GM21367 (cell line): ENCODE measurements around the gene FBRSL1.

Source experiments
- ATAC-seq: cut with Tn5 transposase; IDR thresholded peaks from one replicate; pipeline ENCODE4 v1.9.1; 2021; ENCODE audit not compliant: unreplicated experiment

The FBRSL1 gene

DNA sequence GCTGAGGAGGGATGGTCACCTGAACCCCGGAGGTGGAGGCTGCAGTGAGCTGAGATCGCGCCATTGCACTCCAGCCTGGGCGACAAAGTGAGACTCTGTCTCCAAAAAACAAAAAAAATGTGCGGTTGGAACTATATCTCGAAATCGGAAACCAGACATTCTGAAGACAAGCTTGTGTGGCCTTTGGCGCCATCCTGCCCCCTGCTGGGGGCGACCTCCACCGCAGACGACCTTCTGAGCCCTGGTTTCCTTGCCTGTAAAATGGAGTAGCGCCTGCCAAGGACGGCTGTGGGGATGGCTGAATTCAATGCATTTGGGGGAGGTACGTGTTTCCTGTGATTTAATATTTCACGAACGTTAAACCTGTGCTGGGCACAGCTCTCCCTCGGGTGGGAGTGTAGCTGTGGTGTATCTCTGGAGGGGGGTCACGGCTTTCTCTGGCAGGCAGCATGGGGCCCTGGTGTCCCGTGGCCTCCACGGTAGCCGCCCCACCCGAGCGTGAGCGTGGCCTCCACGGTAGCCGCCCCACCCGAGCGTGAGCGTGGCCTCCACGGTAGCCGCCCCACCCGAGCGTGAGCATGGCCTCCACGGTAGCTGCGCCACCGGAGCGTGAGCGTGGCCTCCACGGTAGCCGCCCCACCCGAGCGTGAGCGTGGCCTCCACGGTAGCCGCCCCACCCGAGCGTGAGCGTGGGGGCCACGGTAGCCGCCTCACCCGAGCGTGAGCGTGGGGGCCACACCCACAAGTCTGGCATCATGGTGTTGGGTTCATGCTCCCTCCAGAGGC is 65.1 kb downstream of the FBRSL1 start:
- no peak for ATAC-seq

DNA sequence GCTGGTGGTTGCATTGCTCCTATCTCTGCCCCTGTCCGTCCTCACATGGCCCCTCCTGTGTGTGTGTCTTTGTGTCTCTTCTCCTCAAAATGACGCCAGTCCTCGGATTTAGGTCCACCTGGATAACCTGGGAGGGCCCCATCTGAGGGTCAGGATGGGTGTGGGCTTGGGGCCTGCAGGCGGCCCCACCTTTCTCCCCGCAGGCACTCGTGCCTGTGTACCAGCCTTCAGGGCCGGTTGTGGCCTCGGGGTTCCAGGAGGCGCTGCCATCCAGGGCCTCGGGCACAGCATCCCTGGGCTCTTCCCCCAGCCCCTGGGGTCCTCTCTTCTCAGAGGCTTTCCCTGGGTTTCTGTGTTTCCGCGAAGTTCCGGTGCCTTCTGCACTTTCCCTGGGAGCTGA is 65.7 kb downstream of the FBRSL1 start:
- no peak for ATAC-seq

DNA sequence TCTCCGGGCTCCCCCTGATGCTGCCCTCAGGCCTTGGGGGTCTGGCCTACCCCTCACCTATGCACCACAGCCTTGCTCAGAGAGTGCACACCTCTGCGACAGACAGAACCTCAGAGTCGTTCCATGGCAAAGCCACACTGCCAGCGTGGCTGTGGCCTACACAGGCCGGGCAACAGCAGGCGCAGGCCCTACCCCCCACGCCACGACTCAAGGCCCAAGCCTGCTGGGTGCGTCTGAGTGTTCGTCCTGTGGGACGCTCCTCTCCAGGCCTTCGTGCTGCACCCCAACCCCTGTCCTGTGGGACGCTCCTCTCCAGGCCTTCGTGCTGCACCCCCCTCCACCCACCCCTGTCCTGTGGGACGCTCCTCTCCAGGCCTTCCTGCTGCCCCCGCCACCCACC is 66.3 kb downstream of the FBRSL1 start:
- no peak for ATAC-seq

DNA sequence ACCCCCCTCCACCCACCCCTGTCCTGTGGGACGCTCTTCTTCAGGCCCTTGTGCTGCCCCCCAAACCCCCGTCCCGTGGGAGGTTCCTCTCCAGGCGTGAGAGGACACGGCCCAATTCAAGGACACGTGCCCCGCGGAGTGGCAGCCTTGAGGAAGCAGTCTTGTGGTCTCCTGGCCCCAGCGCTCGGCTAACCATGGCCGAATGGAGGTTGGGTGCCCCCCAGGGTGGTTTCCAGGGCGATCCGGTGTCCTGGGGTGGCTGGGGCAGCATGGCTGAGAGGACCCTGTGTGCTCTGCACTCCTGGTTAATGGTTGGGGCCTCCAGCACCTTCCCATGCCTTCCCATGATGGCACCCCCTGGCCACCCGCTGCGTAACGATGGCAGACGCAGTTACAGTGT is 66.8 kb downstream of the FBRSL1 start:
- no peak for ATAC-seq

GRCh38 chr12:132557291-132558015 is 67.5 kb downstream of the FBRSL1 start:
- no peak for ATAC-seq

DNA sequence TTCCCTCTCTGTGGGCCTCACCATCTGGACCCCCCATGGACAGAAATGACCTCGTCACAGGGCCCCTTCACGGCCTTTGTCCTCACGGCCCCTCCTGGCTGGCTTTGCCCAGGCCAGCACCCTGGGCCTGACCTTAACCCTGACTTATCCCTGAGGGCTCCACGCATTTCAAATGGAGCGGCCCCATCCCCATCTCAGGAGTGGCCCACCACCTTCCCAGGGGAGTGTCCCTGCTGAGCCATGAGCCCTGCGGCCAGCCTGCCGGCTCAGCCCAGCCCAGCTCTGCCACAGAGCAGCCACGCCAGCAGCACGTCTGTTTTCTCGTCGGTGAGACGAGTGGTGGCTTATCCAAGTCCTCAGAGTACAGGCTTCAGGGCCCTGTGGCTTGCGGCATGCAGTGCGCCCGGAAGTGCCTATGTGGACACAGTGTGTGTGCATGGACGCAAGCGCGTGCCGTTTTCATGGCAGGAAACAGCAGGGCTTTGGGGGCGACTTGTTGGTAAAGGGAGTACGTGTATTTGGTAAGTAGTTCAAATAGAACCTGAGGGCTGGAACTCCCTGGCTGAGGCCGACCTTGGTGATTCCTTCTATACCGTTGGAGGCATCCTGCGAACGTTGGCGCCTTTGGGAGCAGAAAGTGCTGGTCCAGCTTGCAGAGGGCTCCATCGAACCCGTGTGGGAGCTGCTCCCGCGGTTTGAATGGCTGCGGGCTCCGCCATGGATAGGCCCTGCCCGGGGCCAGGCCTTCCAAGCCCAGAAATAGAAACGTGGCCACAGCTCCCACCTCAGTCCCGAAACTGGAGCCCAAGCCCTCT is 68.3 kb downstream of the FBRSL1 start:
- ATAC-seq = no peak

DNA sequence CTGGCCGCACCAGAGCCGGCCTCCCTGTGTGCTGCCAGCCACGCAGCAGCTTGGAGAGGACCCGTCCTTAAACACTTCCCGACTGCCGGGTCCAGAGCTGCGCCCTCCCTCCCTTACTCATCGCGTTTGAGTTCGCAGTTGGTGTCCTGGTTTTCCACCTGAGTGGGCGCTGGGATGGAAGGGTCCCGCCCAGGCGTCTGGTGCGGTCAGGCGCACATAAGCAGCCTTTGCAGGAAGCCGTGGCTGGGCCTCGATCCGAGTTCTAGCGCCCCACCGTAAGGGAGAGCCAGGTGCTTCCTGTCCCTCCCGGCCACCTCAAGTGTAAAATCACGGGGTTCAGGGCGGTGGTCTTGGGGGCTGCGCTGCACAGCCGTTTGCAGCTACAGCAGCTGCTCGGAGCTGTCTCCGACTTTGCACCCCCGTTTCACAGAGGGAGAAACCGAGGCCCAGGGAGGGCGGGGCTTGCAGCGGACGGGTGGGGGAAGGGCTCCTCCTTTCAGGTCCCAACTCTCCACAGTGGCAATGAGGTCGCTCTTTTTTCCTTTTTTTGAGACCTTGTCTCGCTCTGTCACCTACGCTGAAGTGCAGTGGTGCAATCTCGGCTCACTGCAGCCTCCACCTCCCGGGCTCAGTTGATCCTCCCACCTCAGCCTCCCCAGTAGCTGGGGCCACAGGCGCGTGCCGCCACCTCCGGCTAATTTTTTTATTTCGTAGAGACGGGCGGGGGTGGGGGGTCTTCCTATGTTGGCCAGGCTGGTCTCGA is 69.1 kb downstream of the FBRSL1 start:
- no peak for ATAC-seq

DNA sequence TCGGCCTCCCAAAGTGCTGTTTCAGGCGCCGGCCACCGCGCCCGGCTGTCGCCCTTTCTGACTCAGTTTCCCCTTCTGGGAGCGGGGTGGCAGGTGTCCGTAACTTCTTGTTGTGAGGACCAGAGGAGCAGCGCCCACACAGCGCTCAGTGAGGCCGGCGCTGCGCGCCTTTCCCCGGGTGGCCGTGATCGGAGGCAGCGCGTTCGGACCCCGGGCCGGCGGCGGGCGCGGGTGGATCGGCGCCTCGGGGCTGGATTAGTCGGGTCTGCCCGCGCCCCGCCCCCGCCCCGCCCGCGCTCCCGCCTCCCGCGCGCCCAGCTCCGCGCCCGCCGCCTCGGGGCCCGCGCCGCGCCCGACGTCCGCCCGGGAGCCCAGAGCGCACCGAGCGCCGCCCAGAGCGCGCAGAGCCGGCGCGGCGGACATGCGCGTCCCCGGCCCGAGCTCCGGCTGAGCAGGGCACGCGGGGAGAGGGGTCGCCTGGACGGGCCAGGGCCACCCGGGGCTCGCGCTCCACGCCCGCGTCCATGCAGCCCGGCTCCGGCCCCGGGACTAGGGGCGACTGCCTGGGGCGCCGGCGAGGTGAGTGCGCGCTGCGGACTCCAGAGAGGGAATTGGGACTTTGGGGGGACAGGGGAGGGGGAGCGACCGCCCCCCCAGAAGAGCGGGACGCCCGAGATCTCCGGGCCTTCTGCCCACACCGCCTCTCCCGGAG is 69.9 kb downstream of the FBRSL1 start:
- ATAC-seq = no peak

DNA sequence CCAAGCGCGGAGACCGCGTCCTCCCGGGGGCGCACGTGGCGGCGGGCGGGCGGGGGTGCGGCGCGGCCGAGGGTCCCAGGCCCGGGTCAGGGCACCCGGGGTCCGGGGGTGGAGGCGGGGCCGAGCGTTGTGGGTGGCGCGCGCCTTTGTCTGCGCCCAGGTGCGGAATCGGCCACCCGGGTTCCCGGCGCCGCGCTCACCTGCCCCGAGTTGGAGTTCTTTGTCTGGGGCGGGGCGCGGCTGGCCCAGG is 70.3 kb downstream of the FBRSL1 start:
- no peak for ATAC-seq

DNA sequence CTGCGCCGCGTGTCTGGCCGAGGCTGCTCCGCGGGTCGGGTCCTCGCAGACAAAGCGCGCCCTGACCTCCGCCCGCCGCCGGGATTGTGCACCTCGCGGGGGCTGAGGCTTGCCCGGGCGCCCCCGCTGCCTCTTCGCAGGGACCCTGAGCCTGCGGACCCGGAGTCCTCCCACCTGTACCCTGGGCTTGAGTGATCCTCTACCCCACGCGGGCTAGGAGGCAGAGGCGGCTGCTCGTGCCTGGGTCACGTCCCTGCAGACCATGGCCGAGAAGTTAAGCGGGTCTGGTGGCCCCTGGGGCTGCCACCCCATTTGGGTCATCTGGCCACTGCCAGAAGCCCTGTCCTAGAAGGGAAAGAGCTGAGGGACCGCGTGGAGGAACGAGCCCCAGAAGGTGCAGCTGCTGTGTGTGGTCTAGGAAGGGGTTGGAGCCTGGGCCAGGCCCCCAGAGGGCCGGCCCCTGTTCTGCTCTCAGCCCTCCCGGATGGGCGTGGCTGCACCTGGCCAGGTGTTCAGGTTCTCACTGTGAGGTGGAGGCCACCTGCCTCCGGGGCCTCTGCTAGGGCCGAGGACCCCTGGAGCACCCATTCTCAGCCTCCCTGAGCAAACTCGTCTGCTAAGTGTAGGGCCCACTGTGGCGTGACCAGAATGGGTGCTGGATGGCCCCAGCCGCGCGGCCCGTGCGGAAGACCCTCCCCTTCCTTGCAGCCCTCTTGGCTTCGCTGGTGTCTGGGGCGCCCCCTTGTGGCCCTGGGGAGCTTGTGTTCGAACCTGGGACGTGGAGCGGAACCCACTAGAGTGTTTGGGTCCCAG is 70.9 kb downstream of the FBRSL1 start:
- ATAC-seq = no peak
